K562 (cell line): ENCODE data around the gene PROKR1.
"Not testable (repeated sequence)": the region's sequence is repeated elsewhere in the genome, so short reads cannot be mapped to it uniquely, and the experiment has no call there.

ENCODE experiments used
- FOXJ3 ChIP-seq: sonication (generic); formaldehyde crosslinking; IDR thresholded peaks from 2 replicates; pipeline ENCODE4 v1.4.0; 2020; ENCODE audit warnings: mild to moderate bottlenecking, missing genetic modification reagents
- SPI1 ChIP-seq: IDR thresholded peaks from 2 replicates; pipeline ENCODE4 v1.6.1; 2011; ENCODE audit warnings: low read depth, low read length, control low read depth, borderline replicate concordance
- SREBF1 ChIP-seq: fragments of 150-350 bp; IDR thresholded peaks from 2 replicates; pipeline ENCODE4 v1.6.1; 2014; ENCODE audit warnings: antibody characterized with exemption, low read depth, low read length, borderline replicate concordance
- ZFX ChIP-seq: sonication (generic); formaldehyde crosslinking; IDR thresholded peaks from 2 replicates; pipeline ENCODE4 v1.8.0; 2022; ENCODE audit warnings: mild to moderate bottlenecking, missing genetic modification reagents, moderate library complexity
- TF ChIP-seq, protein P1 (sequence below), 3 experiments: IDR thresholded peaks in 2 of 3; conservative IDR thresholded peaks in 1 of 3; 2 replicates each; pipeline ENCODE4 v1.5.1; 2011 to 2012; ENCODE audit warnings: low read length in 3 of 3, mild to moderate bottlenecking in 3 of 3, control low read depth in 2 of 3, improper control_type of control experiment in 1 of 3, inconsistent platforms in 1 of 3, low read depth in 1 of 3, mixed read lengths in 1 of 3, moderate library complexity in 1 of 3; ENCODE audit not compliant: insufficient read depth in 2 of 3

DNA sequence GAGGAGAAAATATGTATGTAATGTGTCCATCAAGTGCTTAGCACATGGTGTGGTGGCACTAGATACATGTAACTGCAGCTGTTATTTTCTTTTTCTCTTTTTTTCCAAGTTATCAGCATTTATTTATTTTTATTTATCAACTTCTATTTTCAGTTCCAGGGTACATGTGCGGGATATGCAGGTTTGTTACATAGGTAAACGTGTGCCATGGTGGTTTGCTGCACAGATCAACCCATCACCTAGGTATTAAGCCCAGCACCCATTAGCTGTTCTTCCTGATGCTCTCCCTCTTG, 47.9 kb upstream of the PROKR1 start:
- TF ChIP-seq ZFX (CRISPR knock-in tag); FOXJ3 (CRISPR knock-in tag); SPI1; SREBF1: not testable (repeated sequence)
- TF ChIP-seq, protein P1, sequence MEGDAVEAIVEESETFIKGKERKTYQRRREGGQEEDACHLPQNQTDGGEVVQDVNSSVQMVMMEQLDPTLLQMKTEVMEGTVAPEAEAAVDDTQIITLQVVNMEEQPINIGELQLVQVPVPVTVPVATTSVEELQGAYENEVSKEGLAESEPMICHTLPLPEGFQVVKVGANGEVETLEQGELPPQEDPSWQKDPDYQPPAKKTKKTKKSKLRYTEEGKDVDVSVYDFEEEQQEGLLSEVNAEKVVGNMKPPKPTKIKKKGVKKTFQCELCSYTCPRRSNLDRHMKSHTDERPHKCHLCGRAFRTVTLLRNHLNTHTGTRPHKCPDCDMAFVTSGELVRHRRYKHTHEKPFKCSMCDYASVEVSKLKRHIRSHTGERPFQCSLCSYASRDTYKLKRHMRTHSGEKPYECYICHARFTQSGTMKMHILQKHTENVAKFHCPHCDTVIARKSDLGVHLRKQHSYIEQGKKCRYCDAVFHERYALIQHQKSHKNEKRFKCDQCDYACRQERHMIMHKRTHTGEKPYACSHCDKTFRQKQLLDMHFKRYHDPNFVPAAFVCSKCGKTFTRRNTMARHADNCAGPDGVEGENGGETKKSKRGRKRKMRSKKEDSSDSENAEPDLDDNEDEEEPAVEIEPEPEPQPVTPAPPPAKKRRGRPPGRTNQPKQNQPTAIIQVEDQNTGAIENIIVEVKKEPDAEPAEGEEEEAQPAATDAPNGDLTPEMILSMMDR (IDR thresholded peaks at IDR 0.05 in 2 of 3, conservative IDR thresholded peaks at IDR 0.05 in 1 of 3; ENCODE audit: insufficient read depth in 2 of 3, low read depth in 1 of 3, low read length in 3 of 3): not testable (repeated sequence)
